ENCODE measurements around the gene SMAD6.
"Not testable (repeated sequence)": the region's sequence is repeated elsewhere in the genome, so short reads cannot be mapped to it uniquely, and the experiment has no call there.

Gene SMAD6

GRCh38 chr15:66675446-66675845, 26.6 kb upstream of the SMAD6 start:
- DNase-seq (ENCODE audit: low read depth in 2 of 2) = no peak

GRCh38 chr15:66677336-66677735, 24.7 kb upstream of the SMAD6 start:
- DNase-seq (ENCODE audit: low read depth in 2 of 2) = no peak

- DNase-seq (ENCODE audit: low read depth in 2 of 2) = no peak
Measured at GRCh38 chr15:66679061-66679656, 22.9 kb upstream of the SMAD6 start.

DNA sequence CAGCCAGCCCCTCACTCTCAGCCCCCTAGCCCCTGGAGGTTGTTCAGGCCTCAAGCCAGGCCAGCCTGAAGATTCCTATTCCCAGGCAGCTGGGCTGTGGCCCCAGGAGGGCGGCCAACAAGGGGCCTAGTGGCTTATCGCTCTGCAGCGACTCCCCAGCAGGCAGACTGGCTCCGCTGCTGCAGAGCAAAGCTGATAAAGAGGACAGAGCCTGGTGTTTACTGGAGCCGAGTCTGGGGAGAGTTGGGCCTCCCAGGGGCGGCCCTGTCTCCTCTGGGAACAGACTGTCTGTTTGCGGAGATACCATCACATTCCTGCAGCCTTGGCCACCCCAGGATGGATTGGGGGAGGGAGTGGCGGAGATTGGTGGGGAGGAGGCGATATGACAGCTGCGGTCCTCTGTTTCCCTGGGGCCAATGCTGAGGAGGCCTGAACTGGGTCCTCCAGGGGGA, 22.4 kb upstream of the SMAD6 start:
- DNase-seq (ENCODE audit: low read depth in 2 of 2) = no peak

GRCh38 chr15:66680502-66680901, 21.5 kb upstream of the SMAD6 start:
- no peak for DNase-seq (ENCODE audit: low read depth in 2 of 2)

DNA sequence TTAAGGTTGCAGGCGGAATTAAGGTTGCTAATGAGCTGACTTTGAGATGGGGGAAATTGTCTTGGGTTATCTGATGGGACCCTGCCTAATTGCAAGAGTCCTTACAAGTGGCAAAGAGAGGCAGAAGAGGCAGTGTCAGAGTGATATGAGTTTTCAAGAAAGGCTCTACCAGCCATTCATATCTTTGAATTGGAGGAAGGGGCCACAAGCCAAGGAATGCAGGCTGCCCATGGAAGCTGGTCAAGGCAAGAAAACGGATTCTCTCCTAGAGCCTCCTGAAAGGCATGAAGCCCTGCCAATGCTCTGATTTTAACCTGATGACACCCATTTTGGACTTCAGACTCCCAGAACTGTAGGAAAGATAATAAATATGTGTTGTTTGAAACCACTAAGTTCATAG, 20.6 kb upstream of the SMAD6 start:
- no peak for DNase-seq (ENCODE audit: low read depth in 2 of 2)

DNA sequence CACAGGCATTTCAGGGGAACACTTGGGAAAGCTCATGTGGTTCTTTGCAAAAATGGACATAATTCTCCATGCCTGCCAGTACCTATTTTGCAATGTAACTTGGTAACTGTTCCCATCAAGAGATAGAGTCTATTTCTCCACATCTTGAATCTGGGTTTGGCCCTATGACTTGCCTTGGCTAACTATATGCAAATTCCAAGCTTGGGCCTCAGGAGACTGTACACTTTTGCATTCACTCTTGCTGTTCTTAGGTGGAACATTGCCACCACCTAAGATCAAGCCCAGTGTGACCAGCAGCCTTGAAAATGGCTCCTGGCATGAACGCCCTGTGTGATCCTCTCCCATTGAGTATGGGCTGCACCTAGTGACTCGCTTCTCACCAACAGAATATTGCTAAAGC, 19.8 kb upstream of the SMAD6 start:
- DNase-seq (ENCODE audit: low read depth in 2 of 2) = no peak

- DNase-seq (ENCODE audit: low read depth in 2 of 2) = no peak
Measured at GRCh38 chr15:66682865-66683264, 19.2 kb upstream of the SMAD6 start.

DNA sequence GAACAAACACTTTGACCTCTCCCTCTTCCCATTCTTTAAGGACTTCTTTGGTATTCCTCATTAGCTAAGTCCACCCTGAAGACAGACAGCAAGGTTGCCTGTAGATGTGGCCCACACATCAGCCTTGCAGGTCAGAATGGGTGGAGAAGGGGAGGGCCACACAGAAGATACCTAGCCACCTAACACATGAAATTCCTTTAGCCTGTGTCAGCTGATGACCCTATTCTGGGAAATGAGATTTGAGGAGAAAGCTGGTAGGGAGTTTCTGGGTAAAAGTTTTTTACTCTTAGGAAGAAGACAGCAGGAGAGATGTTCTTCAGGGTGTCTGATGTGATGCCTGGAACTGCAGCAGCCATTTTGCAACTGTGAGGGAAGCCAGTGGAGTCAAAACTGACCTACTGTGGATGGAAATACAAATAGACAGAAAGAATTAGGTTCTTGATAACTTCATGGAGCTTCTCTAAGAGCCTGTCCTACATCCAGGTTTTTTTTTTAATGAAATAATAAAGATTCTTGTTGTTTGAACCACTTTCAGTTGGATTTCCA, 17.8 kb upstream of the SMAD6 start:
- DNase-seq (ENCODE audit: low read depth in 2 of 2) = no peak

DNA sequence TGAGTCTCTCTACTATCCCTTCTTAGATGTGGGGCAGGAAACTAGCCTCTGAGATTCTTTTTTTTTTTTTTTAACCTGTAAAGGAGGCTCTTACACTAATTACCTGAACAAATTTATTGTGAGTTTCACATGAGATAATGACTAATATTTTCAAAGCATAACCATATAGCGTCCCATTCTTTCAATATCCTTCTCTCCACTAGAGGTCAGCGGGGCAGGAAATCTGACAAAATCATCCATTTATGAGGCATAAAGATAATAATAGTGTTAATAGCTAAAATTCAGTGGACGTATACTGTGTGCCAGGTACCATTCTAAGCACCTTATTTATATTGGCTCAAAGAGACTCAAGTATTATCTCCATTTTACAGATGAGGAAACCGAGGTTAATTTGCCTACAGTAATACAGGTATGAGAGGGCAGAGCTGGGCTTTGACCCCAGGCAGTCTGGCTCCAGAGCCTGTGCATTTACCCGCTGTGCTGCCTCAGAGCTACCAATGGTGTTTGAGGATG, 16.3 kb upstream of the SMAD6 start:
- DNase-seq (ENCODE audit: low read depth in 2 of 2) = no peak

- DNase-seq (ENCODE audit: low read depth in 2 of 2) = not testable (repeated sequence)
Measured at GRCh38 chr15:66690912-66691311, 11.1 kb upstream of the SMAD6 start.

GRCh38 chr15:66691727-66692126, 10.3 kb upstream of the SMAD6 start:
- DNase-seq (ENCODE audit: low read depth in 2 of 2) = no peak

- no peak for DNase-seq (ENCODE audit: low read depth in 2 of 2)
Measured at GRCh38 chr15:66692391-66692790, 9.6 kb upstream of the SMAD6 start.

- no peak for DNase-seq (ENCODE audit: low read depth in 2 of 2)
Measured at GRCh38 chr15:66692808-66693596, 9.0 kb upstream of the SMAD6 start.

- no peak for DNase-seq (ENCODE audit: low read depth in 2 of 2)
Measured at GRCh38 chr15:66696770-66697169, 5.3 kb upstream of the SMAD6 start.

GRCh38 chr15:66698318-66698961, 3.6 kb upstream of the SMAD6 start:
- no peak for DNase-seq (ENCODE audit: low read depth in 2 of 2)

DNA sequence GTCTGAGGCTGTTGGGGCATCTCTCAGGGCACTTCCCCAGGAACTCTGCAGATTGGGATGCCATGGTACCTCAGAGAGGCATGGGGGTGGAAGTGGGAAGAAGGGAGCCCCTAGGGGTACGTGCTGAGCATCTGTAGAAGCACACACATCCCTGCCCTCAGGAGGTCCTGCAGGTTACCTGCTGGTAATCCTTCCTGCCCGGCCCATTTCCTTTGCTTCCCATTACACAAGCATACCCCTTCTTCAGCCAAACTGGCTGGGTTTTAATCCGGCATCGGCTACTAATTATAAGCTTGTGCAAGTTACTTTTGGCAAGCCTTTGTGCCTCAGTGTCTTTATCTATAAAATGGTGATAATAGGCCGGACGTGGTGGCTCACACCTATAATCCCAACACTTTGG, 3.1 kb upstream of the SMAD6 start:
- no peak for DNase-seq (ENCODE audit: low read depth in 2 of 2)

GRCh38 chr15:66700412-66700801, 1.6 kb upstream of the SMAD6 start:
- DNase-seq (ENCODE audit: low read depth in 2 of 2) = no peak

GRCh38 chr15:66700802-66701421, 1.1 kb upstream of the SMAD6 start:
- peak; percentile 61 to 78 for DNase-seq (ENCODE audit: low read depth in 2 of 2)

DNA sequence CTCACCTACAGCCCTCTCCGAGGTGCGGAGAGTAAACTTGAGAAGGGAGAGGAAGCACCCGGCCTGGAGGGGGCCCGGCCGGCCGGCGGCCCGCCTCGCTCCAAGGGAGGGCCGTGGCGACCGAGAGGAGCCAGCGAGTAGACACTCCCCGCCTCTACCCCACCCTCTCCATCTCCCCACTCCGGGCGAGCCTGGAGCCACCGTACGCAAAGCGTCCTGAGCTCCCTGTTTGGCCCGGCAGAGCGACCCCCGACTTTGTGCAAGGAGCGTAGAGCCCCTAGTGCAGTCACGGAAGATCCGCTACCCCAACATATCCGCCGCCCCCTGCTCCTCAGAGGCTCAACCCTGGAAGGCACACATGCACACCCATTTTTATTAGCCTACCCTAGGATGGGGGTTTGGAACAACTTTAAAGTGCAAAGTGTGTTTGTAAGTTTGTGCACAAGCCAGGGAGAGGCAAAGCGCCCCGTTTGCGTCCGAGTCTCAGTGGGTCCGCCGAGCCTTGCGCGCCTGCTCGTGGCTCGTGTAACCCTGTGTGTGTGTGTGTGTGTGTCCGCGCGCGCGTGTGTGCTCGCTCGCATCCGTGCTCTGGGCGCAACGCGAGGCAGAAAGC, 508 bp upstream of the SMAD6 start:
- DNase-seq (ENCODE audit: low read depth in 2 of 2) = no peak

GRCh38 chr15:66702787-66703539, 927 bp downstream of the SMAD6 start:
- no peak for DNase-seq (ENCODE audit: low read depth in 2 of 2)
